Fibroblast of gingiva (primary cell): ENCODE results near the gene HMCN1.

Experiments used
- DNase-seq: peaks from one replicate; pipeline ENCODE4 v3.0.0-alpha.2; 2011; ENCODE audit warnings: low read depth

Gene HMCN1

GRCh38 chr1:185733818-185734735, at the start of gene HMCN1:
Gene HMCN1 (plus strand): TSS chr1:185734391. CDS start chr1:185734780, 389 bp downstream.
- DNase-seq = peak; percentile 49

DNA sequence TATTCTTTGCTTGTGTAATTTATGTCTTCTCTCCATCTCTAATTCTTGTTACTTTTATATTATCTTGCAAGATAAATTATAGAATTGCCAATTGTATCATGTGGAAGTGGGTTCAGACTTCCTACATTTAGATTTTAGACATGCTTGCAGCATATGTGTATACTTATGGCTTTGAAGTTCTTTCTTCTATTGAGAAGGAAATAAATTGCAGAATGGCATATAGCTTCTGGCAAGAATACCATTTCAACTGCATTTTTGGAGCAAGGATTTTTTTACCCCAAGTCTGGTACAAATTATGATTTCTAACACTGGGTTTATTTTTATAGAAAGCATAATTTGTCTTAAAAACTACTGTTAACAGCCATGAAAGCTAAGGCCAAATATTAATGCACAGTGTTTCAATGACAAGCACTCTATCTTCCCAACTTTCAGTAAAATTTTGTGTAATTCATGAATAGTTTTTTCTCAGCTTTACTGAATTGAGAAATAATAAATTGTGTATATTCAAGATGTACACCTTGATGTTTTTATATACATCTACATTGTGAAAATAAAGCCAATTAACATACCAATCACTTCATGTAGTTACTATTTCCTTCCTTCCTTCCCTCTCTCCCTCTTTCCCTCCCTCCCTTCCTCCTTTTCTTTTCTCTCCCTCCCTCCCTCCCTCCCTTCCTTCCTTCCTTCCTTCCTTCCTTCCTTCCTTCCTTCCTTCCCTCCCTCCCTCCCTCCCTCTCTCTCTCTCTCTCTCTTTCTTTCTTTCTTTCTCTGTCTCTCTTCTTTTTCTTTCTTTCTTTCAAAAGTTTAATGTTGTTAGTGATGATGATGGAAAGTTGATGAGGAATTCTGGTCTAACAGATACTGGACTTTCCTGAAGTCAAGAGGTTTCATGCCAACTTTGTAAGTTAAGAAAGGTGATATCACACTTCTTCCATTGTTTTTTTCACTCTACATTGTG, 47.1 kb upstream of the HMCN1 start:
- DNase-seq = no peak

DNA sequence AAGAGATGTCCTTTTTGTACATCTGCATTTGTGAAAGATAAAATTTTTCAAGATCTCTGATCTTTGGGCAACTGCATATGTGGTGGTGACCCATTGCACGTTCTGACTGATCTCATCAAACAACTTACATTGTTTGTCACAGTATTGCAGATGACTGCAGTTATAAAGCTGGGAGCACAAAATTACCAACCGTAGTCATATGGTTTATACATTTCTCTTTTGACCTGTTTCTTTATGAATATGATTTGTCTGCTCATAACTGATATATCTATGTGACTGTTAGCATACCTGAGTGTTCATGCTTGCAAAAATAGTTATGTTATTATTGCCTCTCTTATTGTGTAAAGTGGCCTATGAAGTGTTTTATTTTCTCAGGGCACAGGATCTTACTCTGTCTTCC, 43.7 kb upstream of the HMCN1 start:
- no peak for DNase-seq

- no peak for DNase-seq
Observed at GRCh38 chr1:185693654-185694053, 40.5 kb upstream of the HMCN1 start.

DNA sequence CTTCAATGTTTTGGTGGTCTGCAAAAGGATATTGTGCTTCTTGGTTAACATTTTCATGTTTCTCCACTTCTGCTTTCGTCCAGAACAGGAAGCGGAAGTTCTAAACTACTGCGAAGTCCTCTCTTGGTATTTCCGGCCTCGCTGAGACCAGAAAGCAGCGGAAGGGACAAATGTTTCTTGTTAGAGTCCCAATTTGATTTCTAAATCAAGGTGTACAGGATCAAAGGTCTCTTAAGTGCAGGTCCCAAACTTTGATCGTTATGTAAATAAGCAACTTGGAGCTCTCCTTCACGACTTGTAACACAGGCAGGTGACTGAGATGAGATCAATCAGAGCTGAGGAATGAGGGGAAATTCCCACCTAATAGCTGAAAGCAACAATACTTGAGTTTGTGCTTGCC, 40.1 kb upstream of the HMCN1 start:
- DNase-seq = no peak

GRCh38 chr1:185695299-185695698, 38.9 kb upstream of the HMCN1 start:
- no peak for DNase-seq

DNA sequence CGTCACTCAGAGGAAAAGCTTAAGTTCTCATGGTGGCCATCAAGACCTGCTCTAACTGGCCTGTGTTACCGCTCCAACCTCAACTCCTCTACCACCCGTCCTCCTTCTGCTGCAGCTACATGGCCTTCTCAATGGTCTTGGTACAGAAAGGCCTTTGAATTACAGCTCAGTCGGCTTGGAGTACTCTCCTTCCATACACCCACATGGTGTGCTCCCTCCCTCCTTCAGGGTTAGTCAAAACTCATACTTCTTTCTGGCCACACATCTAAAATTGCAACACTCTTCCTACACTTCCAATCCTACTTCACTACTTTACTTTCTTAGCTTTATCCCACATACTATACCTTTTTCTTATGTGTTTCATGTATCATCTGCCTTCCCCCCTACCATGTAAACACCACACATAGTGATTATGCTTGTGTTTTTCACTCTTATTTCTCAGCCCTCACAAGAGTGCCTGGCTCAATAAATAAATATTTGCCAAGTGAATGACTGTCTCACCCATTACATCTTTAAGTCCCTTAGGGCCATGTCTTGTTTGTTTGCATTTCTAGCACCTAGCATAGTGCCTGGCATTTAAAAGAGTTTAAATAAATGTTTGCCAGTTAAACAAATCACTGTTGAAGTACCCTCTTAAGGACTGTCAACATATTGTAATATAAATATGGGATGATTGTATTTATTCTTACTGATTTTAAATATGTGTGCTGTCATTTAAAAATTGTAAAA, 37.6 kb upstream of the HMCN1 start:
- no peak for DNase-seq

GRCh38 chr1:185699874-185700273, 34.3 kb upstream of the HMCN1 start:
- DNase-seq = no peak

- DNase-seq = no peak
Observed at GRCh38 chr1:185701650-185702049, 32.5 kb upstream of the HMCN1 start.

DNA sequence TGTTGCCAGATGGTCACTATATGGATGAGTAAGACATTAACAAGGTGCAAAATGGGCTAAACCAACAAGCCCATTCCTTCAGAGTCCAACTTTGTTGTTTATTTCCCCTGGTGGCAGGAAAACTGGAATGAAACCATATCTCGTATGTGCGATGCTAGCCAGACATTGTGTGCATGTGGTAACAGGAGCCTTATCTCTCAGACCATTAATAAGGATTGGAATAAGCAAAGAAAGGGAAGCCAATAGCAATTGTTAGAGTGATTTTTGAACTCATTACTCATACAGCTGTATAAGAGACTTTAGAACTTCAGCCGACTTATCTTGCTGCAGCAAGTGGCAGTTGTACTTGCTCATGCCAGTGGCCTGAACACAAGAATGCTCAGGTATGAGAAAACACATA, 30.0 kb upstream of the HMCN1 start:
- no peak for DNase-seq

- no peak for DNase-seq
Observed at GRCh38 chr1:185716095-185716494, 18.1 kb upstream of the HMCN1 start.

GRCh38 chr1:185719021-185719420, 15.2 kb upstream of the HMCN1 start:
- peak; percentile 83 for DNase-seq

GRCh38 chr1:185720633-185721272, 13.4 kb upstream of the HMCN1 start:
- peak; percentile 45 for DNase-seq

- no peak for DNase-seq
Observed at GRCh38 chr1:185721553-185721952, 12.6 kb upstream of the HMCN1 start.

DNA sequence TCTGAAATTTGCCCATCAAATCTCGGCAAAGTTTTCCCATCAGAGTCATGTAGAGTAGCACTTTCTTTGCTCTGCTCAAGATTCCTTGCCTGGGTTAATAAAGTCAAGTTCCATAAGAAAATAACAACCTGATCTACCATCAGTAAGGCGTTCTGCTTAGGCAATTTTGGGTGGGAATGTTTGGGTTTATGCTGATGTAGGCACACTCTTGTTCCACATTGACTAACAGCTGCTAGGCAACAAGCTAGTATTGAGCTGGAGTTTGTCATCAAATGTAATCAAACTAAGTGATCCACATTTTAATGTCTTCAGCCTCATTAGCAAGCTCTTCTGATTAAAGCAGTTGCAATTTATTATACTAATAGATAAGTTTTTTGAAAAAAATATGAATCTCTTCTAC, 12.1 kb upstream of the HMCN1 start:
- DNase-seq = no peak

DNA sequence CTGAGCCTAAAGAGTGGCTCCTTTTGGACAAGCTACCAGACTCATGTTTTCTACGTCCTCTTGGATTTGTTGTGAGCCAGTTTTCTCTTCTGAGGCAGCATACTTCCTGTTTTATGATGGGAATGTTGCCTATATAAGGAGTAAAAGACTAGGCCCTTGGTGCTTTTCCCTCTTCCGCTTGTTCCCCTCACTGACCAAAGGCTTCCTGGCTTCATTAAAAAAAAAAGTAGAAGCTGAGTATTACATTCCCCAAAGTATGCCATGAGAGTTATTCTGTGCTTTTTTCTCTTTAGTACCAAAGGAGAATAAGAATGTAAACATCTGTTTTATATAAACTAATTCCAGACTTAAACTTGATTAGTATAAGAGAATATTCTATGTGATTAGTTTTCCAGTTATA, 6.5 kb upstream of the HMCN1 start:
- no peak for DNase-seq

DNA sequence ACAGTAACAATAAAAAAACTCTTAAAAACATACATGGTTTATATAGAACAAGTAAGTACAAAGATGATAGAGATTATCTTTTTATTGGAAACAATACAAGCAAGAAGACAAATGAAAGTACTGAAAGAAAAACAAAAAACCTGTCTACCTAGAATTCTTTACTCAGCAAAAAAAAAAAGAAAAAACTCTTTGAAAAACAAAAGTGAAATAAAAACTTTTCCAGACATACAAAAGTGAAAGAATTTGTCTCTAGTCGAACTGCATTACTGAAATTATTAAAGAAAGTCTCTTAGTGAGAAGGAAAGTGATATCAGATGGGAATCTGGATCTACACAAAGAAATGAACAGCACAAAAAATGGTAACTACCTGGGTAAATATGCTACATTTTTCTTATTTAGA, 2.7 kb upstream of the HMCN1 start:
- DNase-seq = no peak

- no peak for DNase-seq
Observed at GRCh38 chr1:185732951-185733350, 1.2 kb upstream of the HMCN1 start.

DNA sequence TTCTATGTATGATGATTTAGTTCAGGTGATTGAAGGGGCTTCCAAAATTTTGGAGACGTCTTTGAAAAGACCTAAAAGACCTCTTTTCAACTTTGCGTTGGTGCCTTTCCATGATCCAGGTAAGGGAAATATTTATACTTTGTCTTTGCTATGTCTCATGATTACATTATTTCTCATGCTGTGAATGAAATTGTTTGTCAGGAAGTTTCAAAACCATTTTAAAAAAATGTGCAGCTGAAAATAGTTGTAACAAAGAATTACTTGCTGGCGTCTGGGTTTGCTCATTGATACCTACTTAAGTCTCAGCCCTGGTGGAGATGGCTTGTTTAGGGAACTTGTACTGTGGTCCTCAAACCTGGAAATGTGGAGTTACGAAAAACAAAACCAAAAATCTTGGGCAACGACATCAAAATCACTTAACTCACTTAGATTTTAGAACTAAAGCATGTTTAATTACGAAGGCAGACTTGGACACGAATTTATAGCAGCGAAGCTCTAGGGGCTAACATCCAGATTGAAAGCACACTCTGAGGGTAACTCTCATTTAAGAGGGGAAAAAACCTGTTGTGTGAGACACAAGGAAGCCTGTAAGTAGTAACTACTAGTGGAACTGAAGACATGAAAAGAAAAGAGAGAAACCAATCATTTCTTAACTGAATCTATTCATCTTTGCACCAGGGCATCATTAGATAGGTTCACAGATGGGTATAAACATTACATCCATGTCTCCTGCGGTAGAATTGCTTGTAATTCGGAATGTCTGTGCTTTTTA, 924 bp downstream of the HMCN1 start:
- no peak for DNase-seq

DNA sequence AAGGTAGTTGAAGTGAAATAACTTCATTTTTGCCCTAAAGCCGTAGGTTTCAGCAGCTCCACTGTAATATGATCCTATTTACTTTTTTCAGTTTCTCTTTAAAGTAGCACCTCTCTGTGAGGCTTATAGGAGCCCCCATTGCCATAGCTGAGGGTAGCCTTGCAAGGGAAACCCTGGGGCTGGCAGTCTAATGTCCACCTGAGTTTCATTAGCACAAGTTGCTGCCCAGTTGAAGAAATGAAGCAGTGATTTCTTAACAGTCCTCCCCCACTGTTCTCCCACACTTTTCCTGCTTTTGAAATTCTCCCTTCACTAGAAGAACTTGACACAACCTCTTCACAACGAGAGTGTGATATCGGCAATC, 1.5 kb downstream of the HMCN1 start:
- no peak for DNase-seq

DNA sequence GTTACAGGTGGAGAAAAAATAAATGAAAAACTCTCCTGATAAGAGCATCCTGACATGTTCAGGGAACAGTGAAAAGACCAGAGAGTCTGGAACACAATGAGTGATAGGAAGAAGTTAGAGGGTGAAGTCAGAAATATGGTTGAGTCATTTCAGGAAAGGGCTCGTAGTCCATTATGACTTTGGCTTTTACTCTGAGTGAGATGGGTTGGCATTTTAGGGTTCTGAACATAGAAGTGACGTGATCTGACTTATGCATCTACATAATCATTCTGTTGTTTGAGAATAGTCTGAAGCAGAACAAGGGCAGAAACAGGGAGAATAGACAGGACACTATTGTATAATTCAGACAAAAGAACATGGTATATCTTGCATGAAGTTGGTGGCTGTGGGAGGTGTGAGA, 5.8 kb downstream of the HMCN1 start:
- no peak for DNase-seq
